Stimulated activated CD8-positive, alpha-beta memory T cell treated with anti-CD3 and anti-CD28 coated beads, Interleukin-12 subunit alpha, Interleukin-12 subunit beta, amount 100 ng/mL, for 24 hours (primary cell): ENCODE results near the gene KRT83.
"Not testable (repeated sequence)": the region's sequence is repeated elsewhere in the genome, so short reads cannot be mapped to it uniquely, and the experiment has no call there.

ENCODE experiments used
- DNase-seq: peaks from one replicate; pipeline ENCODE4 v3.0.0-alpha.2; 2020; ENCODE audit errors: extremely low read depth

The KRT83 gene

GRCh38 chr12:52310622-52311284 is 10.4 kb downstream of the KRT83 start:
- DNase-seq = no peak

- no peak for DNase-seq
Measured at GRCh38 chr12:52308806-52309425, 12.3 kb downstream of the KRT83 start.

DNA sequence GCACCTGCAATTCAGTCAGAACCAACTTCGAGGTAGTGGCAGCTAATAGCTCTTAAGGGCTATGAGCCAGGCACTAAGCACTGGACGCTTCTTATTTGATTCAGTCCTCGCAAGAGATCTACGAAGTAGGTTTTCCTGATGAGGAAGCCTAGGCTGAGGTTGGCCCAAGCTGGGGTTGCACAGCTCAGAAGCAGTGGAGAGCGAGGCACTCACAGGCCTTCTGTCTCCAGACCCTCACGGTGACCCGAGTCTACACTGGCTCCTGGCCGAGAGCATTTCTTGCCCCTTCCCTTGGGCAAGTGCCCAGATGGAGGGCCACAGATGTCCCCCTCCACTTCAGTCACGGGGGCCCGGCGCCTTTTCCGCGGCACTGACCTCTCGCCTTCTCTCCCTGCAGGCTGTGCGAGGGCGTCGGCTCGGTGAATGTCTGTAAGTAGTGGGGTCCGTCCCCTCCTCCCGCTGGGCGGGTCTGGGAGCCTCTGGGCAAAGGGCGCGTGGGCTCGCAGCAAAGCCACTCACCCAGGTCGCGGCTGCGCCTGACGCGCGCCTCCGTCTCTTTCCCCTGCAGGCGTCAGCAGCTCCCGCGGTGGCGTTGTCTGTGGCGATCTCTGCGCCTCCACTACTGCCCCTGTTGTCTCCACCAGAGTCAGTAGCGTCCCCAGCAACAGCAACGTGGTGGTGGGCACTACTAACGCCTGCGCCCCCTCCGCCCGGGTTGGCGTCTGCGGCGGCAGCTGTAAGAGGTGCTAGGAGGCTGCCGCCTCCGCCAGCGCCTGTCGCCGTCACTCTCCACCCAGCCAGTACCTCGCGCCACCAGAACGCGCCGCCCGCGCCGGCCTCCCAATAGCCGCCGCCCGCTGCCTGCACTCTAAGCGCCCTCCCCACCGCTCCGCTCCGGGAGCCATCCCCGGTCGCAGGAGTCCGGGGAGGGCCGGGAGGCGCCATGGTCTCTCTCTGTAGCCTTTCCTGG is 13.1 kb downstream of the KRT83 start:
- no peak for DNase-seq

DNA sequence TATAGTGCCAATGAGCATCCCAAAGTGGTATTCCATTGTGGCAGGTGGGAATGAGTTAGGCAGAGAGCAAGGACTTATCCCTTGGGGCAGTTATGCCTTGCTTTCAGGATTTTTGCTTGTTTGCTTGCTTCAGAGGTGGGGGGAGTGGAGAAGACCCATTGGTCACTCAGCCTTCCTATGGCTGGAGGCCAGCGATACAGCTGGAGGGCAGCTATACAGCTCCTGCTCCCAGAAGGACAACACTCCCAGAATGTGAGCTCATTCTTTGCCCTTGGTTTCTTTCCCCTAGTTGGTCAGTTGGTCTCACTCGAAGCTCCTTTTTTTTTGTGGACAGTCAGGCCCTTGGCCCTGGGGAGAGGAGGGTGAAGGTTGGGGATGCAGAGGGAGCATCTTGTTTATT is 14.5 kb downstream of the KRT83 start:
- DNase-seq = no peak

- DNase-seq = no peak
Measured at GRCh38 chr12:52305921-52306705, 15.1 kb downstream of the KRT83 start.

DNA sequence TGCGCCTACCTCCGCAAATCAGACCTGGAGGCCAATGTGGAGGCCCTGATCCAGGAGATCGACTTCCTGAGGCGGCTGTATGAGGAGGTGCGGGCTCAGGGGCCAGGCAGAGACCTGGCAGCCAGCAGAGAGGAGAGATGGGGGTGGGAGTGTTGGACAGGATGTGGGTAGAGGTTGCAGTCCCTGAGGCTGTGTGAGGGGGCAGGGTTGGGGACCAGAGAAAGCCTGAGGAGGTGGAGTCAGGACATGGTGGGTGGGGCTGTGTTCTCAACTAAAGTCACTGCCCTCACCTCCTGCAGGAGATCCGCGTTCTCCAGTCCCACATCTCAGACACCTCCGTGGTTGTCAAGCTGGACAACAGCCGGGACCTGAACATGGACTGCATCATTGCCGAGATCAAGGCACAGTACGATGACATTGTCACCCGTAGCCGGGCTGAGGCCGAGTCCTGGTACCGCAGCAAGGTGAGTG is 16.2 kb downstream of the KRT83 start:
- not testable (repeated sequence) for DNase-seq

GRCh38 chr12:52302242-52302914 is 18.8 kb downstream of the KRT83 start:
- DNase-seq = not testable (repeated sequence)

DNA sequence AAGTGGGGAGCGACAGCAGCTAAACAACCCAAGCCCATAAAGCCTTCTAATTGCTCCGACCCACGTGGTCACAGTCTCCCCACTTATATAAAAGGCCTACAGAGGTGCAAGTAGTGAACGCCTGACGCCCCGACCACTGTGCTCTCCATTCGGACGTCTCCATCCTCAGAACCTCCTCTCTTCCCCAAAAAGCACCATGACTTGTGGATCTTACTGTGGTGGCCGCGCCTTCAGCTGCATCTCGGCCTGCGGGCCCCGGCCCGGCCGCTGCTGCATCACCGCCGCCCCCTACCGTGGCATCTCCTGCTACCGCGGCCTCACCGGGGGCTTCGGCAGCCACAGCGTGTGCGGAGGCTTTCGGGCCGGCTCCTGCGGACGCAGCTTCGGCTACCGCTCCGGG is 19.5 kb downstream of the KRT83 start:
- not testable (repeated sequence) for DNase-seq

DNA sequence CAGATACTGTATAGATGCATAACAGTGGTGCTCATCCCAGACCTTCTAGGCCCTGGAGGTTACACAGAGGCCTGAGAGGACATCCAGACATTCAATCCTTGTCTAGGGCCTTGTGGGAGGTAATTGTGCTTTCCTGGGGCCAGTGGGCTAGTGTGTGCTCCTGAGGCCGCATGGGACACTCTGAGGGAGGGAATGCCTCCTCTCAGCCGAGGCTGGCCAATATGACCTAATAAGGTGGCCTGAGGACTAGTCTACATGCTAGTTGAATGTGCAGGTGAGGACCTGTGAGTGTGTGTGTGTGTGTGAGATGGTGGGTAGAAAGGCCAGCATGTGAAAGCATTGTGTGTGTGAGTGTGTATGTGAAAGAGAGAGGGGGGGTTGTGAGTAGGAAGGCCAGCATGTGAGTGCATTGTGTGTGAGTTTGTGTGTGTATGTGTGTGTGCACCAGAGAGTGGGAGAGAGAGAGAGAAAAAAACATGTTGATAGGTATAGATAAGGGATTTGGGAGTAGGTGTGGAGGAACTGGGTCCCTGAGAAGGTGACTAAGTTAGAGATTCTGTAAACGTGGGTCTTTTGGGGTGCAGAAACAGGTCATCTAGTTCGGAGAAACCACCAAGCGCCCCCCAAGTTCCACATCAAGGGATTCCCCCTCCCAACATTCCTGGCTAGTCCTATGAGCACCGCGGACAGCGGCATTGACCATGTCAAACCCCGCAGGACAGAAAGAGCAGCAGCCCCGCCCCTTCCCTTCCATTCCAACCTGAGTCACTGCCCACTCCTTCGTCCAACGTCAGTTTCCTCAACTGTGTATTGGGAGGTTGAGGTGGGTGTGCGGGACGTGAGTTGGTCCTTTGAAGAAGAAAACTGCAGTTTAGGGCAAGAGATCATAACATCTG is 20.2 kb downstream of the KRT83 start:
- DNase-seq = no peak

- DNase-seq = no peak
Measured at GRCh38 chr12:52298677-52299190, 22.5 kb downstream of the KRT83 start.

GRCh38 chr12:52296572-52297215 is 24.5 kb downstream of the KRT83 start:
- no peak for DNase-seq

DNA sequence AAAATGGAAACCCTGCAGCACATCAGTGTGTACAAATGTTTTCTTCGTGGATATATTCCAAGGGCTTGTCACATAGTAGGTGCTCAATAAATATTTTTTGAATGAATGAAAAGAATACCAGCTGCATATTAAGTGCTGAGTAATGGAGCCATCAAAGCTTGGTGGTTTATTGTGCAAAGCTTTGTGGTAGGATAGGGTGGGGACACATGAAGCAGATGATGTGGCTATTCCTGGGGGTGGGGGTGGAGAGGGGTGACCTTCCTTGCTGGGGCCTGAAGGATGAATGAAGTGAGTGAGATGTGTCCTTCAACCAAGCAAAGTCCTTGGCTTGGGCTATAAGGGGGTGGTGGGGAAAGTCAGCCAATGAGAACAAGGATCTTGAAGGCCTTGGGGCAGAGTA is 25.5 kb downstream of the KRT83 start:
- no peak for DNase-seq

- DNase-seq = no peak
Measured at GRCh38 chr12:52294803-52295202, 26.4 kb downstream of the KRT83 start.

DNA sequence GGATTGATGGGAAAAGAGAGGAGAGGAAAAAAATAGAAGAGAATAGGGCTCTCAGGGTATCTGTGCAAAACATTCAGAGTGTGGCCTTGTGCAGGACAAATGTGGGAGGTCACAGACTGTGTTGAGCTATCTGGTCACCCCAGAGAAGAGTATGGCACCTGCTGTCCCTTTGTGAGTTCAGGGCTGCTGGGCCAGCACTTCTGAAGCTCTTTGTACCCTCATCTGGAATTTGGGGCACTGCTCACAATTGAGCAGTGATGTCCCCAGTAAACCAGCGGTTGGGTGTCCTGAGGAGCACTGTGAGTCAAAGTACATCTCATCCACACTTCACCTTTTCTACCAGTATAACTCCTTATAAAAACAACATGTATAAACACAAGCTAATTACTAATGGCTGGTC is 27.3 kb downstream of the KRT83 start:
- DNase-seq = no peak

- no peak for DNase-seq
Measured at GRCh38 chr12:52291267-52291935, 29.8 kb downstream of the KRT83 start, which contains the start of gene KRT81. Gene KRT81, minus strand, starts transcription at chr12:52291534. Its CDS starts 69 bp downstream, at chr12:52291465.

DNA sequence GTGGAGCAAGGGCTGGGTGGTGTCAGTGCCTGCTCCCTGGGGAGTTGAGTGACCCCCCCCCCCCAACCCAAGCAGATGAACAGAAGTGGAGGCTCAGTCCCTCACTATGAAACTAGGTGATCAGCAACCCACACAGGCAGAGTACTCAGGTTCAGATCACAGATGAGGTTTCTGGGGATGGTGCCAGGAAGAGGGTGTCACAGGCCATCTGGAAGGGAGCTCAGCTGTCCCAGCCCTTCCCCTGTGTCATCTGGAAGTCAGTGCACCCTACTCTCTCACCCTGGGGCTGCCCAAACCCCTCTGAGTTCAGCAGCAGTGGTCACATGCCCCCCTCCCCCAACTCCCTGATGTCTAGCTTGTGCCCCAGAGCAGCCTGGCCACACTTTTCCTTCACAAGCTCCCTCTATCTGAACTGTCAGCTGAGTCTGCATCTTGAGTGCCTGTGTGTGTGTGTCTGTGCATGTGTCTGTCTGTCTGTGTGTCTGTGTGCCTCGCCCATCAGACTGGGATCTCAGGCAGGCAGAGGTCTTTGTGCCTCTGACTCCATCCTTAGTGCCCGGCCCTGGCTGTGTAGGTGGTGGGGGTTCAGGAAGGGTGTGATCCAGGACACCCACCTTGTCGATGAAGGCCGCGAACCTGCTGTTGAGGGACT is 30.6 kb downstream of the KRT83 start:
- not testable (repeated sequence) for DNase-seq

DNA sequence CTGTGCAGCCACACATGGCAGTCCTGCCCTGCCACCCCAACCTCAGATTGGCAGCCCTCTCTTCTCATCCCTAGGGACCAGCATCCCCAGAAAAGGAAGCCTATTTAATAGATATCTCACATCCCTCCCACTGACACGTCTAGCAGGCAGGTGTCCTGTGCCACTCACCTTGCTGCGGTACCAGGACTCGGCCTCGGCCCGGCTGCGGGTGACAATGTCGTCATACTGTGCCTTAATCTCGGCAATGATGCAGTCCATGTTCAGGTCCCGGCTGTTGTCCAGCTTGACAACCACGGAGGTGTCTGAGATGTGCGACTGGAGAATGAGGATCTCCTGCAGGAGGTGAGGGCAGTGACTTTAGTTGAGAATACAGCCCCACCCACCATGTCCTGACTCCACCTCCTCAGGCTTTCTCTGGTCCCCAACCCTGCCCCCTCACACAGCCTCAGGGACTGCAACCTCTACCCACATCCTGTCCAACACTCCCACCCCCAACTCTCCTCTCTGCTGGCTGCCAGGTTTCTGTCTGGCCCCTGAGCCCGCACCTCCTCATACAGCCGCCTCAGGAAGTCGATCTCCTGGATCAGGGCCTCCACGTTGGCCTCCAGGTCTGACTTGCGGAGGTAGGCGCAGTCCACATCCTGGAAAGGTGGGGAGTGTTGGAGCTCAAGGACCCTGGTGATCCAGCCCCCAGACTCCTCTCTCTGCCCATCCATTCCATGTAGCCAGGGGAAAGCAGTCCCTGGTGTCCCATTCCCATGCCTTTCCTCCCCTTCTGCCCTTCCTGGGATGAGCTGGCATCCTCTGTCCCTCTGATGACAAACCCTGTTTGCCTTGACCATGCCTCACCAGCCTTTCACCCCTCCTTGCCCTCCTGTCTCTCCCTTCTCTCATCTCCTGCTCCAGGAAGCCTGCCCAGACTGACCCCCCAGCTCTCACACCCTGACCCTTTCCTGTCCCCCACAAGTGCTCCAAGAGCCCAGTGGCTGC is 33.1 kb downstream of the KRT83 start:
- DNase-seq = not testable (repeated sequence)
